Stimulated activated CD8-positive, alpha-beta memory T cell treated with anti-CD3 and anti-CD28 coated beads, Interleukin-7, amount 100 ng/mL, for 4 hours (primary cell): ENCODE data around the gene NDUFS6.

Source experiments
- DNase-seq, 2 donors: peaks; one replicate each; pipeline ENCODE4 v3.0.0-alpha.2; 2020; ENCODE audit warnings: low read depth in 2 of 2

NDUFS6 gene

GRCh38 chr5:1817261-1818043, 16.2 kb downstream of the NDUFS6 start:
- no peak for DNase-seq

GRCh38 chr5:1818784-1819183, 17.6 kb downstream of the NDUFS6 start:
- DNase-seq: no peak

- no peak for DNase-seq
These were observed 18.3 kb downstream of the NDUFS6 start for GRCh38 chr5:1819458-1819857.

GRCh38 chr5:1820381-1820780, 19.2 kb downstream of the NDUFS6 start:
- DNase-seq: no peak

- no peak for DNase-seq
These were observed 19.7 kb downstream of the NDUFS6 start for GRCh38 chr5:1820926-1821325.

- no peak for DNase-seq
These were observed 20.7 kb downstream of the NDUFS6 start for GRCh38 chr5:1821862-1822261.

- no peak for DNase-seq
These were observed 22.3 kb downstream of the NDUFS6 start for GRCh38 chr5:1823381-1824034.

- DNase-seq: no peak
These were observed 23.1 kb downstream of the NDUFS6 start for GRCh38 chr5:1824109-1824821.

- no peak for DNase-seq
These were observed 24.0 kb downstream of the NDUFS6 start for GRCh38 chr5:1824903-1825841.

GRCh38 chr5:1826235-1826980, 25.2 kb downstream of the NDUFS6 start:
- DNase-seq: no peak

GRCh38 chr5:1827025-1827885, 26.0 kb downstream of the NDUFS6 start:
- DNase-seq: no peak

- DNase-seq: no peak
These were observed 26.7 kb downstream of the NDUFS6 start for GRCh38 chr5:1827886-1828397.

GRCh38 chr5:1830571-1831228, 29.5 kb downstream of the NDUFS6 start:
- no peak for DNase-seq

GRCh38 chr5:1831257-1831656, 30.1 kb downstream of the NDUFS6 start:
- no peak for DNase-seq

GRCh38 chr5:1831677-1832313, 30.6 kb downstream of the NDUFS6 start:
- DNase-seq: no peak

GRCh38 chr5:1832511-1833250, 31.5 kb downstream of the NDUFS6 start:
- DNase-seq: no peak

- DNase-seq: no peak
These were observed 32.2 kb downstream of the NDUFS6 start for GRCh38 chr5:1833264-1834021.
